NCI-H2227 (cell line): ENCODE results near the gene SLC17A5.
"Not testable (repeated sequence)": the region's sequence is repeated elsewhere in the genome, so short reads cannot be mapped to it uniquely, and the experiment has no call there.

Experiments
- DNase-seq: peaks from one replicate; lab custom pipeline; 2025; ENCODE audit not compliant: unreplicated experiment; lab: John Stamatoyannopoulos, UW

SLC17A5 gene

GRCh38 chr6:73623480-73623879 is 30.3 kb downstream of the SLC17A5 start:
- DNase-seq, result not testable (repeated sequence)

DNA sequence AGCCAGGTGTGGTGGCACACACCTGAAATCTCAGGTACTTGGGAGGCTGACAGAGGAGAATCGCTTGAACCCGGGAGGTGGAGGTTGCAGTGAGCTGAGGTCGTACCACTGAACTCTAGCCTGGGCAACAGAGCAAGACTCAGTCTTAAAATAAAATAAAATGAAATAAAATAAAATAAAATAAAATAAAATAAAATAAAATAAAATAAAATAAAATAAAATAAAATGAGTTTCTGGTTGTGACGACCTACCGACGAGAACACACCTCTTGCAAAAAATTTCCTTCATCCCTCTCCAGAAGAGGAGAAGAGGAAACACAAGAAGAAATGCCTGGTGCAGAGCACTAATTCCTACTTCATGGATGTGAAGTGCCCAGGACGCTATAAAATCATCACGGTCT is 35.7 kb downstream of the SLC17A5 start:
- DNase-seq, result not testable (repeated sequence)

DNA sequence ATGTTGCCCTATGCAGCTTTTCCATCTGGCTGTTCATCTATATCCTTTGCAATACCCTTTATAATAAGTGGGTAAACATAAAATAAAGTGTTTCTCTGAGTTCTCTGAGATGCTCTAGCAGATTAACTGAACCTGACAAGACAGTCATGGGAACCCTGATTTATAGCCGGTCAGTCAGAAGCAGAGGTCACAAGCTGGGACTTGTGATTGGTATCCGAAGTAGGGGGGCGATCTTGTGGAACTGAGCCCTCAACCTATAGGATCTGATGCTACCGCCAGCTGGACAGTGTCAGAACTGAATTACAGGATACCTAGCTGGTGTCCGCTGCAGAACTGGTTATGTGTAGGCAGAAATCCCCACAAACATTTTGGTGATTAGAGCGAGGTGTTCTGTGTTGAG is 39.0 kb downstream of the SLC17A5 start:
- no peak for DNase-seq

DNA sequence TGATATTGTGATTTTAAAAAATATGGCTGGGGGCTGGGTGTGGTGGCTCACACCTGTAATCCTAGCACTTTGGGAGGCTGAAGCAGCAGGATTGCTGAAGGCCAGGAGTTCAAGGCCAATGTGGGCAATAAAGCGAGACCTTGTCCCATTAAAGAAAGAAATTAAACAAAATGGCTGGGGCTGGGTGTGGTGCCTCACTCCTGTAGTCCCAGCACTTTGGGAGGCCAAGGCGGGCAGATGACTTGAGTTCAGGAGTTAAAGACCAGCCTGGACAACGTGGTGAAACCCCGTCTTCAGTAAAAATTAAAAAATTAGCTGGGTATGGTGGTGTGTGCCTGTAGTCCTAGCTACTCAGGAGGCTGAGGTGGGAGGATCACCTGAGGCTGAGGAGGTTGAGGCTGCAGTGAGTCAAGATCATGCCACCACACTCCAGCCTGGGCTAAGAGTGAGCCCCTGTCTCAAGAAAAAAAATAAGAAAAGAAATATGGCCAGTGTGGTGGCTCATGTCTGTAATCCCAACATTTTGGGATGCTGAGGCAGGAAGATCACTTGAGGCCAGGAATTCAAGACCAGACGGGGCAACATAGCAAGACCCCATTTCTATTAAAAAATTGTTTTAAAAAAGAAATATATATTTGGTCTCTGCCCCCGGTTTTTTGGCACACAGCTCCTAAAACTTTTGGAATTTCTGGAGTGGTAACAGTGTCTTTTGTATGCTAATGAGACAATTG is 39.8 kb downstream of the SLC17A5 start:
- no peak for DNase-seq

- DNase-seq, result no peak
Observed at GRCh38 chr6:73612611-73613010, 41.2 kb downstream of the SLC17A5 start.

GRCh38 chr6:73610444-73611275 is 43.1 kb downstream of the SLC17A5 start:
- DNase-seq, result peak; percentile 34

DNA sequence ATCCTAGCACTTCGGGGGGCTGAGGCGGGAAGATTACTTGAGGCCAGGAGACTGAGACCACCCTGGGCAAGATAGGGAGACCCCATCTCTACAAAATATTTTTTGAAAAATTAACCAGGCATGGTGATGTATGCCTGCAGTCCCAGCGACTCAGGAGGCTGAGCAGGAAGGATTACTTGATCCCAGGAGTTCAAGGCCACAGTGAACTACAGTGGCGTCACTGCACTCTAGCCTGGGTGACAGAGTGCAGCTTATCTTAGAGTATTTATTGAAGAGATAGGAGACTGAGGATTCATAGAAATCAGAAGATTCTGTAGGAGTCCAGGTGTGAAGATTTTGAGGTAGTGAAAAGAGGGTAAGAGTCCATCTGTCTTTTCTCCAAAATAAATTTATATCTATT is 45.0 kb downstream of the SLC17A5 start:
- DNase-seq, result no peak

- DNase-seq, result no peak
Observed at GRCh38 chr6:73606428-73606827, 47.4 kb downstream of the SLC17A5 start.

DNA sequence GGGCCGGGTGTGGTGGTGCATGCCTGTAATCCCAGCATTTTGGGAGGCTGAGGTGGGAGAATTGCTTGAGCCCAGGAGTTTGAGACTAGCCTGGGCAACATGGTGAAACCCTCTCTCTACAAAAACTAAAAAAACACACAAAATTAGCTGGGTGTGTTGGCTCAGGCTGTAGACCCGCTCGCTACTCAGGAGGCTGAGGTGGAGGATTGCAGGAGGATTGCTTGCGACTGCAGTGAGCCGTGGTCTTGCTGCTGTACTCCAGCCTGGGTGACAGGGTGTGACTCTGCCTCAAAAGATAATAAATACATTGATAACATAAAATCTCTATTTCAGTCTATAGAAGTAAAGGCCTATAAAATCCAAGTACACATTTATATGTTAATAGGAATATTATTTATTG is 49.3 kb downstream of the SLC17A5 start:
- no peak for DNase-seq

DNA sequence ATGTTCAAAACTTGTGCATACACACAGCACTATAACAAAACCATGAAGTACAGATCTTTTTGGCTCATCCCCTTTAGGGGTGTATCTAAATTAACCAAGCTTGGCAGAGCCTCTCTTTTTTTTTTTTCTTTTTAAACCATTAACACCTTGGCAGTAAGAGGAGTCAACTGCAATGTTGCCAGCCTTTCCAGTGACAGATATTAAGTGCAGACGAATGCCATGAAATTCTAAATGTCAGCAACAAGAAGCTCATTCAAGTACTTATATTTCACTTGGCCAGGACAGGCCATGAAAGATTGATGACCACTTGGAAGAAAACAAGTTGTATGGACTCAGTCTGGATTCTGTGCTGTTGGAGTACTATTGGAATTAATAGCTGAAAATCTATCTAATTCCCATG is 49.8 kb downstream of the SLC17A5 start:
- DNase-seq, result no peak

DNA sequence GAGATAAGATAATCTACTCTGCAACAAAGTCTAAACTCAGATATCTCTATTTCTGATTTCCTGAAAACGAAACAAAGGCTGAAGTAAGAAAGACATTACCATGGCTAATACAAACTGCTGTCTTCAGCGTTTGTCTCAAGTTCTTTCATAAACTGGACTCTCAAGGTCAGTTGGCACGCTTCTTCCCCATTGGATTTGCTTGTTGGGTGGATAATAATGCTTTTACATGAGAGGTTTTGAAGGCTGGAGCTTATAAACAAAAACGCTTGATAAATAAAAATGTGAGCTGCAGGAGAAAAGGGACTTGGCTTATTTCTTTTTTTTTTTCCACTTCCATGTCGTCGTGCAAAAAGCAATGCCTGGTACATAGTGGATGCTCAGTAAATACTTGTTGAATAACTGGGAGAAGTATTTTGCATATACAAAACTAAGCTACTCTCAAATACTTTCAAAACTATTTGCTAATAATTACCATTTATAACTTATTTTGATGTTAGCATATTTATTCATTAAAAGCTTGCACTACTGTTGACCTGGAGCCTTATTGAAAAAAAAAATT is 67.3 kb downstream of the SLC17A5 start:
- DNase-seq, result no peak

DNA sequence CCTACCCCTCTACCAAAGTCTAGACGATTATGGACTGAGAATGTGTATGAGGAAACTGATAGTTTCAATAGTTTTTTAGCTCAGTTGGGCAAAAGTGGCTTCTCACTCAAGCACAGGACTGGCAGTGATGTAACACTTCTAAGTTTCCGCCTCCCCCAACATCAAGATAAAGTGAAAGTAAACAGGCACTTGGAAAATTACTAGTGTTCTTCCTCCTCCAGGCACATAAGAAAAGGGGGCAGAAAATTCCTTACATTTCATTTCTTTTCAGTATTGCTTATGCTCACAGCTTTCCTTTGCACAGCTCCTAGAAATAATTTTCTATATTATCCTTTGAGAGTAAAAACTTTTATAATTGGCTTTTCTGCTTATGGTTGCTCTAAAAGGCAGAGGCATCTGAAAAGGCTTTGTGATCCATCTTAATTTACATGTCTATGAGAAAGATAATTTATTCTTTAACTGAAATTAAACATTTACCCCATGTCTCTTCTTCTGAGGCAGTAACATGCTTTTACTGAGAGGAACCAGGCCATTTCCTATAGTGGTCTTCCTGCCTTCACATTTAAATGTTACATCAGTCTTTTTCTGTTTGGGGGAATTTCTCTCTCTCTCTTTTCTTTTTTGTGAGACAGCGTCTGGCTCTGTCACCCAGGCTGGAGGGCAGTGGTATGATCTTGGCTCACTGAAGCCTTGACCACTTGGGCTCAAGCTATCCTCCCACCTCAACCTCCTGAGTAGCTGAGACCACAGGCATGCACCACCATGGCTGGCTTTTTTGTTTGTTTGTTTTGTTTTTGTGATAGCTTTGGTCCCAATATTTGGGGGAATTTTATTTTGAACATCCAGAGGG is 68.0 kb downstream of the SLC17A5 start:
- peak; percentile 35 for DNase-seq

- DNase-seq, result no peak
Observed at GRCh38 chr6:73581293-73581692, 72.5 kb downstream of the SLC17A5 start.

- DNase-seq, result peak; percentile 53
Observed at GRCh38 chr6:73580247-73581149, 73.3 kb downstream of the SLC17A5 start.

GRCh38 chr6:73579851-73580246 is 73.9 kb downstream of the SLC17A5 start:
- no peak for DNase-seq

DNA sequence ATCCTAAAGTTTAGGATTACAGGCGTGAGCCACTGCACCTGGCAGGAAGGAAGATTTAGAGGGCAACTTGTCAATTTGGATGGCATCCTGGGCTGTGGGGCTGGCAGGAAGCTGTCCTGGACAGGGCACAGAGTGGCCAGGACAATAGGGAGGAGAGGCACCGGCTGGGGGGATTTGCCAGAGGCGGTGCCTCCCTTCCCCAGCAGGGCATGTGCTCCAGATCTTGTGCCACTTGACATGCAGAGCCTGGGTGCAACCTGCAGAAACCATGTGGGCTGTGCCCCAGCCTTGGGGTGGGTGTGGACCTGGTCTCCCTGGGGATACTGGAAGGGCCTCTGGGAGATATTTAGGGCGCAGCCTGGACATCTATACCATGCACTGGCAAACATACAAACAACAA is 74.4 kb downstream of the SLC17A5 start:
- DNase-seq, result no peak

- DNase-seq, result no peak
Observed at GRCh38 chr6:73577676-73578075, 76.1 kb downstream of the SLC17A5 start.

GRCh38 chr6:73572531-73572930 is 81.3 kb downstream of the SLC17A5 start:
- DNase-seq, result not testable (repeated sequence)

DNA sequence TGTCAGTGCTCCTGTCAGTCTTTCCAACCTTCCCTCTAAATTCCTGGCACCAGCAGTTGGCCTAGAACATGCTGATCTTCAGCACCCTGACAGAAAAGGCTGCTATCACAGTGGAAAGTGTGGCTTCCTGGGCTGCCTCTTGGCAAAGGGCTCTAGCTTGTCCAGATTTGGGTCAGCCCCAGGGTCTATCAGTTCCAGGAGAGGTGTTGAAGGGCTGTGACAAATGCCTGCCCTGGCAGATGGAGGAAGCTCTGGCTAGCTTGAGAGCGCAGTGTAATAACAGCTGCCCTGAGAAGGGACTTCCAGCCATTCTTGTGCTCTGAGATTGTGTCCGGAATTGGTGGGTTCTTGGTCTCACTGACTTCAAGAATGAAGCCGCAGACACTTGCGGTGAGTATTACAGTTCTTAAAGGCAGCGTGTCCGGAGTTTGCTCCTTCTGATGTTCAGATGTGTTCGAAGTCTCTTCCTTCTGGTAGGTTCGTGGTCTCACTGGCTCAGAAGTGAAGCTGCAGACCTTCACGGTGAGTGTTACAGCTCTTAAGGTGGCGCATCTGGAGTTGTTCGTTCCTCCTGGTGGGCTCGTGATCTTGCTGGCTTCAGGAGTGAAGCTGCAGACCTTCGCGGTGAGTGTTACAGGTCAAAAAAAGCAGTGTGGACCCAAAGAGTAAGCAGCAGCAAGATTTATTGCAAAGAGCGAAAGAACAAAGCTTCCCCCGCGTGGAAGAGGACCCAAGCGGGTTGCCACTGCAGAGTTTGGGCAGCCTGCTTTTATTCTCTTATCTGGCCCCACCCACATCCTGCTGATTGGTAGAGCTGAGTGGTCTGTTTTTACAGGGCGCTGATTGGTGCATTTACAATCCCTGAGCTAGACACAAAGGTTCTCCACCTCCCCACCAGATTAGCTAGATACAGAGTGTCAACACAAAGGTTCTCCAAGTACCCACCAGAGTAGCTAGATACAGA is 82.3 kb downstream of the SLC17A5 start:
- not testable (repeated sequence) for DNase-seq
